Erythroblast (primary cell): Measurements from ENCODE around the gene SMAD5.

Experiments
- GATA1 ChIP-seq: IDR thresholded peaks from 2 replicates; pipeline ENCODE4 v1.6.1; 2011; ENCODE audit warnings: low read depth, mild to moderate bottlenecking, control low read depth, low read length, moderate library complexity
- POLR2A ChIP-seq: IDR thresholded peaks from 2 replicates; pipeline ENCODE4 v1.6.1; 2011; ENCODE audit warnings: mild to moderate bottlenecking, low read length

DNA sequence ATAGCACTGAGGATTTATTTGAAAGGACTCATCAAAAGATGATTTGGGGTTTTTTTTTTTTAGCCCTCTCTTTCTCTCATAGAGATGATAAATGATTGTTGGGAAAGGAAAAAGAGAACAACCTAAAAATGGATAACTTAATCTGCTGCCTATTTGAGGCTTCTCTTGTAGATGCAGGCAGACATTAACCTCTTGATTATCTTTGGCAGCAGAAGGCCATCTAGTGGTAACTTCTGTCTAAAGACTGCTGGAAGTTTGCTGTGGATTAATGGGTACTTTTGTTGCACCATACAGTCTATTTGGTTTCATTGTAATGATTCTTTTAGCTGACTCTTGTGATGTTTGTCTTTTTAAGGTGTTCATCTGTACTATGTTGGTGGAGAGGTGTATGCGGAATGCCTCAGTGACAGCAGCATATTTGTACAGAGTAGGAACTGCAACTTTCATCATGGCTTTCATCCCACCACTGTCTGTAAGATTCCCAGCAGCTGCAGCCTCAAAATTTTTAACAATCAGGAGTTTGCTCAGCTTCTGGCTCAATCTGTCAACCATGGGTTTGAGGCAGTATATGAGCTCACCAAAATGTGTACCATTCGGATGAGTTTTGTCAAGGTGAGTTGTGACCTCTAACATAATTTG lies 41.5 kb downstream of the SMAD5 start:
- no peak for TF ChIP-seq POLR2A
- TF ChIP-seq GATA1 = no peak
